Activated CD4-positive, alpha-beta T cell treated with anti-CD3 and anti-CD28 coated beads, Interleukin-2, Interleukin-4, amounts not matched to agents 100 ng/mL and 50 ng/mL, durations not matched to agents 16 hours and 8 hours (primary cell): ENCODE data around the gene NFATC2IP.
"Not testable (repeated sequence)": the region's sequence is repeated elsewhere in the genome, so short reads cannot be mapped to it uniquely, and the experiment has no call there.

Experiments used
- DNase-seq: peaks from one replicate; pipeline ENCODE4 v3.0.0-alpha.2; 2020; ENCODE audit warnings: low spot score

Gene NFATC2IP

GRCh38 chr16:28999577-28999976 lies 48.8 kb downstream of the NFATC2IP start:
- DNase-seq: no peak

GRCh38 chr16:29000019-29000418 lies 49.3 kb downstream of the NFATC2IP start:
- no peak for DNase-seq

GRCh38 chr16:29004496-29005139 lies 53.9 kb downstream of the NFATC2IP start:
- not testable (repeated sequence) for DNase-seq

- peak; percentile 89 for DNase-seq
Measured at GRCh38 chr16:29007730-29008593, 57.2 kb downstream of the NFATC2IP start.

GRCh38 chr16:29009050-29009837 lies 58.5 kb downstream of the NFATC2IP start:
- peak; percentile 54 for DNase-seq

GRCh38 chr16:29009838-29010166 lies 59.1 kb downstream of the NFATC2IP start:
- DNase-seq: no peak

GRCh38 chr16:29011112-29011511 lies 60.4 kb downstream of the NFATC2IP start:
- no peak for DNase-seq

GRCh38 chr16:29011851-29012250 lies 61.1 kb downstream of the NFATC2IP start:
- no peak for DNase-seq

GRCh38 chr16:29012913-29013553 lies 62.3 kb downstream of the NFATC2IP start:
- DNase-seq: peak; percentile 50

- no peak for DNase-seq
Measured at GRCh38 chr16:29014561-29015069, 63.9 kb downstream of the NFATC2IP start.
